HG03175 (cell line): ENCODE results near the gene ELMOD1.

ENCODE experiments used
- ATAC-seq: cut with Tn5 transposase; IDR thresholded peaks from one replicate; pipeline ENCODE4 v1.9.1; 2021; ENCODE audit warnings: mild to moderate bottlenecking, moderate library complexity; ENCODE audit not compliant: unreplicated experiment

Gene ELMOD1

GRCh38 chr11:107711861-107712755, 121.2 kb downstream of the ELMOD1 start, which contains the start of gene SLN:
SLN (minus strand) TSS chr11:107712056.
- no peak for ATAC-seq

GRCh38 chr11:107713009-107713408, 122.1 kb downstream of the ELMOD1 start:
- ATAC-seq = no peak
